B cell (primary cell): Measurements from ENCODE around the gene MPIG6B. TPM values are rescaled to one million over a fixed set of nuclear protein-coding genes. Genes with fewer than 3 reads are reported as not detected.

Experiments
- ATAC-seq: fragments of 200-7000 bp; cut with Tn5 transposase; one replicate; pipeline ENCODE4 v1.10.0; 2021; ENCODE audit warnings: low read depth, mild to moderate bottlenecking, moderate number of reproducible peaks, moderate library complexity
- CTCF ChIA-PET: fragments of 350-600 bp; sonication (Branson Sonifier 250); formaldehyde crosslinking; loops from one replicate; lab custom pipeline; 2021; ENCODE audit warnings: antibody characterized with exemption, inconsistent platforms; lab: Charles Lee
- POLR2A ChIA-PET: fragments of 350-600 bp; sonication (Branson Sonifier 250); formaldehyde crosslinking; loops from one replicate; lab custom pipeline; 2021; ENCODE audit warnings: antibody characterized with exemption; lab: Charles Lee
- DNase-seq: peaks from one replicate; pipeline ENCODE4 v3.0.0; 2013
- H2AFZ ChIP-seq: 2 replicates; pipeline ENCODE4 v1.6.1; 2012; ENCODE audit warnings: mild to moderate bottlenecking, low read depth, low read length; ENCODE audit not compliant: insufficient read depth, poor library complexity, severe bottlenecking
- H3K27ac ChIP-seq, 2 donors: 1 replicate in 1 of 2; 2 replicates in 1 of 2; pipeline ENCODE4 v1.5.1; 2012 to 2013; ENCODE audit warnings: low read length in 2 of 2, mild to moderate bottlenecking in 2 of 2, moderate library complexity in 1 of 2
- H3K27me3 ChIP-seq, 4 experiments: fragments of 200-600 bp in 1 of 4; sonication (generic) in 1 of 4; replicated peaks in 1 of 4; 1 replicate in 2 of 4; 2 replicates in 2 of 4; pipeline versions ENCODE4 v1.6.1 to v1.7.0; 2013 to 2016; ENCODE audit warnings: low read length in 3 of 4, mild to moderate bottlenecking in 2 of 4, mixed read lengths in 1 of 4, moderate library complexity in 1 of 4; ENCODE audit not compliant: insufficient read depth in 4 of 4, control insufficient read depth in 3 of 4; ENCODE audit errors: control extremely low read depth in 1 of 4
- H3K36me3 ChIP-seq, 2 experiments: replicated peaks in 1 of 2; 1 replicate in 1 of 2; 2 replicates in 1 of 2; pipeline versions ENCODE4 v1.6.1 to v1.7.1; 2013; ENCODE audit warnings: low read length in 1 of 2; ENCODE audit not compliant: insufficient read depth in 2 of 2, control insufficient read depth in 1 of 2; ENCODE audit errors: control extremely low read depth in 1 of 2, extremely low read depth in 1 of 2
- H3K4me1 ChIP-seq, 2 donors: fragments of 200-600 bp in 1 of 2; sonication (generic) in 1 of 2; 1 replicate in 1 of 2; 2 replicates in 1 of 2; pipeline versions ENCODE4 v1.5.1 to v1.6.1; 2013 to 2017; ENCODE audit warnings: low read length in 2 of 2; ENCODE audit not compliant: control insufficient read depth in 2 of 2, insufficient read depth in 2 of 2
- H3K4me2 ChIP-seq: replicated peaks from 2 replicates; pipeline ENCODE3; 2012; ENCODE audit warnings: mild to moderate bottlenecking, low read depth, low read length; ENCODE audit not compliant: poor library complexity, severe bottlenecking
- H3K4me3 ChIP-seq, 5 experiments: fragments of 200-600 bp in 1 of 5; sonication (generic) in 1 of 5; 1 replicate in 3 of 5; 2 replicates in 2 of 5; pipeline versions ENCODE4 v1.5.1 to v1.7.0; 2011 to 2016; ENCODE audit warnings: low read length in 4 of 5, mild to moderate bottlenecking in 4 of 5, low read depth in 2 of 5, control low read depth in 1 of 5, moderate library complexity in 1 of 5; ENCODE audit not compliant: insufficient read depth in 1 of 5; ENCODE audit errors: control extremely low read depth in 1 of 5, extremely low read depth in 1 of 5
- H3K79me2 ChIP-seq: fragments of 200-600 bp; sonication (generic); one replicate; pipeline ENCODE4 v1.6.0; 2016; ENCODE audit warnings: low read length; ENCODE audit not compliant: control insufficient read depth, insufficient read depth
- H3K9ac ChIP-seq: fragments of 200-600 bp; sonication (generic); 2 replicates; pipeline ENCODE4 v1.6.1; 2017; ENCODE audit warnings: mild to moderate bottlenecking, low read length, moderate library complexity
- H3K9me3 ChIP-seq, 3 donors: one replicate each; pipeline versions ENCODE4 v1.6.1 to v1.7.1; 2013; ENCODE audit warnings: low read length in 2 of 3; ENCODE audit not compliant: control insufficient read depth in 2 of 3, insufficient read depth in 1 of 3; ENCODE audit errors: control extremely low read depth in 1 of 3
- H4K20me1 ChIP-seq: 2 replicates; pipeline ENCODE4 v1.6.0; 2012; ENCODE audit warnings: mild to moderate bottlenecking, low read length; ENCODE audit not compliant: insufficient read depth, control insufficient read depth, poor library complexity, severe bottlenecking
- H3K27ac Mint-ChIP-seq: one replicate; pipeline ENCODE4 v1.8.0; 2021; ENCODE audit warnings: mixed read lengths
- H3K27me3 Mint-ChIP-seq: one replicate; pipeline ENCODE4 v1.8.0; 2021; ENCODE audit warnings: mixed read lengths
- H3K4me1 Mint-ChIP-seq: one replicate; pipeline ENCODE4 v1.8.0; 2021; ENCODE audit warnings: mixed read lengths
- H3K4me3 Mint-ChIP-seq: one replicate; pipeline ENCODE4 v1.8.0; 2021; ENCODE audit warnings: mixed read lengths
- H3K9me3 Mint-ChIP-seq: one replicate; pipeline ENCODE4 v1.8.0; 2022; ENCODE audit warnings: mixed read lengths; ENCODE audit not compliant: insufficient read depth
- EZH2 ChIP-seq: IDR thresholded peaks from 2 replicates; pipeline ENCODE4 v1.6.1; 2012; ENCODE audit warnings: borderline replicate concordance, low read depth, mild to moderate bottlenecking, moderate library complexity, low read length; ENCODE audit not compliant: insufficient read depth, poor library complexity, severe bottlenecking
- WGBS: methylation state at CpG from one replicate; pipeline ENCODE4 v1.1.5; 2013; ENCODE audit warnings: missing lambda C conversion rate; ENCODE audit not compliant: insufficient coverage; 5-methylcytosine and 5-hydroxymethylcytosine counted together
- intact Hi-C: fragments of 100-400 bp; cut with micrococcal nuclease; formaldehyde crosslinking; loops from one replicate; pipeline ENCODE4 v1.10.0; 2022
- polyA plus RNA-seq: library from polyadenylated mRNA; depleted of rRNA; stranded (reverse); fragments of >200 nt; gene quantifications from 2 replicates; pipeline ENCODE4 v1.2.3, GENCODE V29; 2012
- total RNA-seq, 2 donors: library from RNA; stranded (reverse); fragments of 120-200 nt in 1 of 2; gene quantifications; 1 replicate in 1 of 2; 2 replicates in 1 of 2; pipeline versions ENCODE4 v1.2.3 to v1.2.4, GENCODE V29; 2013 to 2022
- TF ChIP-seq, protein P1 (sequence below): fragments of 200-600 bp; IDR thresholded peaks from one replicate; pipeline ENCODE4 v1.8.0; 2022; ENCODE audit warnings: antibody characterized with exemption, mild to moderate bottlenecking

Gene MPIG6B
- total and polyA plus RNA-seq, 2 donors (not counting 1 experiment from before 2014, with no cell fraction given): 0.54 to 1.6 TPM

DNA sequence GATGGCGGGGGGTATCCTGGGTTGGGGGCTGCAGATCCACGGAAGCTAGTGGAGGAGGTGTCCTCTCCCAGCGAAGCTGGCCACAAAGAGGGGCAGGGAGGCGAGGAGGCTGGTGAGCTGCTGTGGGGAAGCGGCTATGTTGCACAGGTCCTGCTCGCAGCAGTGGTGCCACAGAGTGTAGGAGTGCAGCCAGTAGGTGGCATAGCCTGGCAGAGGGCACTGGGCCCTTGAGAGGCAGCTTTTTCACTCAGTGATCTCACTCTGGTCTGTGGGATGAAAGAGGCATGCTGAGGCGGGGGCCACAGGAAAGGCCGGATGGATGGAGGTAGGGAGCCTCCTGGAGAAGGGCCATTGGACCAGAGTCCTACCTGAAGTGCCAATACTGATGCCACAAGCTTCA lies 10.9 kb upstream of the MPIG6B start:
- H3K27me3 ChIP-seq: peaks cover 0 to 6% (median 0%) of the 10 kb centered on the region in 4 experiments
- ATAC-seq: peak; percentile 71
- no peak overlapping the region for H3K4me2 ChIP-seq
- H3K4me1 Mint-ChIP-seq: peaks cover 14% of the 10 kb centered on the region
- ChIA-PET CTCF (interaction anchor here (0.7 to 3.3 kb wide), 14 partner anchors 9 to 211 kb away, joined by 3 to 17 read pairs (median 4); partner anchors contain the start of genes ABHD16A, DDAH2, MSH5 and ZBTB12), POLR2A (interaction anchor here (0.6 kb wide), 3 partner anchors 29 to 138 kb away, joined by 3 to 13 read pairs (median 7); no protein-coding TSS in a partner anchor)
- TF ChIP-seq, protein P1, sequence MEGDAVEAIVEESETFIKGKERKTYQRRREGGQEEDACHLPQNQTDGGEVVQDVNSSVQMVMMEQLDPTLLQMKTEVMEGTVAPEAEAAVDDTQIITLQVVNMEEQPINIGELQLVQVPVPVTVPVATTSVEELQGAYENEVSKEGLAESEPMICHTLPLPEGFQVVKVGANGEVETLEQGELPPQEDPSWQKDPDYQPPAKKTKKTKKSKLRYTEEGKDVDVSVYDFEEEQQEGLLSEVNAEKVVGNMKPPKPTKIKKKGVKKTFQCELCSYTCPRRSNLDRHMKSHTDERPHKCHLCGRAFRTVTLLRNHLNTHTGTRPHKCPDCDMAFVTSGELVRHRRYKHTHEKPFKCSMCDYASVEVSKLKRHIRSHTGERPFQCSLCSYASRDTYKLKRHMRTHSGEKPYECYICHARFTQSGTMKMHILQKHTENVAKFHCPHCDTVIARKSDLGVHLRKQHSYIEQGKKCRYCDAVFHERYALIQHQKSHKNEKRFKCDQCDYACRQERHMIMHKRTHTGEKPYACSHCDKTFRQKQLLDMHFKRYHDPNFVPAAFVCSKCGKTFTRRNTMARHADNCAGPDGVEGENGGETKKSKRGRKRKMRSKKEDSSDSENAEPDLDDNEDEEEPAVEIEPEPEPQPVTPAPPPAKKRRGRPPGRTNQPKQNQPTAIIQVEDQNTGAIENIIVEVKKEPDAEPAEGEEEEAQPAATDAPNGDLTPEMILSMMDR: peak; percentile 42
- no peak for TF ChIP-seq EZH2
- H3K4me3 Mint-ChIP-seq: no peak overlapping the region
- no peaks in the 10 kb centered on the region for H3K79me2 ChIP-seq
- H3K27ac ChIP-seq: no peak overlapping the region
- H2AFZ ChIP-seq: no peak overlapping the region
- DNase-seq: peak; percentile 54
- H3K27ac Mint-ChIP-seq: no peak overlapping the region
- no peak overlapping the region for H3K4me3 ChIP-seq
- intact Hi-C loops: no loop called here
- no peaks in the 10 kb centered on the region for H3K9me3 Mint-ChIP-seq
- peaks cover 10 to 16% of the 10 kb centered on the region in 2 donors for H3K4me1 ChIP-seq
- WGBS: 70% methylated on average over 8 of the region's 8 CpGs
- peaks cover 3% of the 10 kb centered on the region for H3K27me3 Mint-ChIP-seq
- H3K9ac ChIP-seq: no peak overlapping the region
- H4K20me1 ChIP-seq: no peaks in the 10 kb centered on the region
- no peaks in the 10 kb centered on the region for H3K36me3 ChIP-seq
- H3K9me3 ChIP-seq: no peaks in the 10 kb centered on the region

DNA sequence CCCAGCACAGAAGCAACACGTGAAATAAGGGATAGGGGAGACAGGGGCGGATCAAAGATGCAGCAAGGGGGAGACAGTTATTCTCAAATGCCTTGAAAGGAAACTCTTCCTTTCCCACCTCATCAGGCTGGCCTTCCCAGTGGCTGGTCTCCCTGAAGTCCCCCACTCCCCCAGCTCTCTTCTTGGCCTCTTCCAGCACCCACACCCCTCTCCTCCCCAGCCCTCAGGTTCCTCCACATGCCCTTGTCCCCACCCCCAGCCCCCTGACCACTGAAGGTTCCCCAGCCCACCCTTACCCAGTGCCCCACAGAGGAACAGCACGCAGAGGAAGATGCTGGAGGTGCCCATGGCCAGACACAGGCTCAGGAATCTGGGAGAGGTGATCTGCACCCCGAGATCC lies 9.7 kb upstream of the MPIG6B start:
- ChIA-PET POLR2A (no interaction called here), CTCF (interaction anchor here (1.8 to 3.3 kb wide), 2 partner anchors 56 to 101 kb away, joined by 3 to 10 read pairs; no protein-coding TSS in a partner anchor)
- 84% methylated on average over 4 of the region's 4 CpGs for WGBS
- H3K4me1 Mint-ChIP-seq: peaks cover 14% of the 10 kb centered on the region
- no peak for TF ChIP-seq EZH2
- TF ChIP-seq, protein P1: no peak
- H3K27ac Mint-ChIP-seq: no peak overlapping the region
- H3K4me1 ChIP-seq: peaks cover 10 to 16% of the 10 kb centered on the region in 2 donors
- no peaks in the 10 kb centered on the region for H3K9me3 Mint-ChIP-seq
- no peak overlapping the region for H2AFZ ChIP-seq
- no peak overlapping the region for H3K4me3 Mint-ChIP-seq
- no peaks in the 10 kb centered on the region for H3K9me3 ChIP-seq
- intact Hi-C loops: no loop called here
- no peaks in the 10 kb centered on the region for H3K36me3 ChIP-seq
- no peak overlapping the region for H3K27ac ChIP-seq
- no peak overlapping the region for H3K4me2 ChIP-seq
- no peak for ATAC-seq
- H3K9ac ChIP-seq: no peak overlapping the region
- H4K20me1 ChIP-seq: no peaks in the 10 kb centered on the region
- DNase-seq: no peak
- peaks cover 3% of the 10 kb centered on the region for H3K27me3 Mint-ChIP-seq
- no peak overlapping the region for H3K4me3 ChIP-seq
- H3K79me2 ChIP-seq: no peaks in the 10 kb centered on the region
- peaks cover 0 to 6% (median 0%) of the 10 kb centered on the region in 4 experiments for H3K27me3 ChIP-seq
